ENCODE data around the gene ZDHHC14. TPM values are rescaled to one million over a fixed set of nuclear protein-coding genes. Genes with fewer than 3 reads are reported as not detected.

Gene ZDHHC14
- total RNA-seq, 1 donor = 7.9 TPM

- TF ChIP-seq CTCF (IDR thresholded peaks at IDR 0.05; ENCODE audit: insufficient read depth, low read length) = no peak
- DNase-seq (ENCODE audit: low read depth) = no peak
- H3K4me3 ChIP-seq (ENCODE audit: low read depth, low read length) = no peak overlapping the region
These were observed 181.2 kb downstream of the ZDHHC14 start for GRCh38 chr6:157561929-157562810.

- H3K4me3 ChIP-seq (ENCODE audit: low read depth, low read length) = no peak overlapping the region
- DNase-seq (ENCODE audit: low read depth) = no peak
- no peak for TF ChIP-seq CTCF (IDR thresholded peaks at IDR 0.05; ENCODE audit: insufficient read depth, low read length)
These were observed 182.0 kb downstream of the ZDHHC14 start for GRCh38 chr6:157562997-157563396.

GRCh38 chr6:157563611-157564284 is 182.8 kb downstream of the ZDHHC14 start:
- no peak for TF ChIP-seq CTCF (IDR thresholded peaks at IDR 0.05; ENCODE audit: insufficient read depth, low read length)
- H3K4me3 ChIP-seq (ENCODE audit: low read depth, low read length) = no peak overlapping the region
- DNase-seq (ENCODE audit: low read depth) = no peak

- TF ChIP-seq CTCF (IDR thresholded peaks at IDR 0.05; ENCODE audit: insufficient read depth, low read length) = no peak
- no peak overlapping the region for H3K4me3 ChIP-seq (ENCODE audit: low read depth, low read length)
- DNase-seq (ENCODE audit: low read depth) = no peak
These were observed 187.7 kb downstream of the ZDHHC14 start for GRCh38 chr6:157568702-157569101.

GRCh38 chr6:157569543-157569942 is 188.6 kb downstream of the ZDHHC14 start:
- TF ChIP-seq CTCF (IDR thresholded peaks at IDR 0.05; ENCODE audit: insufficient read depth, low read length) = no peak
- DNase-seq (ENCODE audit: low read depth) = no peak
- no peak overlapping the region for H3K4me3 ChIP-seq (ENCODE audit: low read depth, low read length)

- TF ChIP-seq CTCF (IDR thresholded peaks at IDR 0.05; ENCODE audit: insufficient read depth, low read length) = no peak
- H3K4me3 ChIP-seq (ENCODE audit: low read depth, low read length) = no peak overlapping the region
- DNase-seq (ENCODE audit: low read depth) = no peak
These were observed 189.1 kb downstream of the ZDHHC14 start for GRCh38 chr6:157570104-157570503.
